GF-D8 (cell line): ENCODE results near the gene OTOS.

Experiments used
- DNase-seq: peaks from one replicate; lab custom pipeline; 2025; lab: John Stamatoyannopoulos, UW

OTOS gene

DNA sequence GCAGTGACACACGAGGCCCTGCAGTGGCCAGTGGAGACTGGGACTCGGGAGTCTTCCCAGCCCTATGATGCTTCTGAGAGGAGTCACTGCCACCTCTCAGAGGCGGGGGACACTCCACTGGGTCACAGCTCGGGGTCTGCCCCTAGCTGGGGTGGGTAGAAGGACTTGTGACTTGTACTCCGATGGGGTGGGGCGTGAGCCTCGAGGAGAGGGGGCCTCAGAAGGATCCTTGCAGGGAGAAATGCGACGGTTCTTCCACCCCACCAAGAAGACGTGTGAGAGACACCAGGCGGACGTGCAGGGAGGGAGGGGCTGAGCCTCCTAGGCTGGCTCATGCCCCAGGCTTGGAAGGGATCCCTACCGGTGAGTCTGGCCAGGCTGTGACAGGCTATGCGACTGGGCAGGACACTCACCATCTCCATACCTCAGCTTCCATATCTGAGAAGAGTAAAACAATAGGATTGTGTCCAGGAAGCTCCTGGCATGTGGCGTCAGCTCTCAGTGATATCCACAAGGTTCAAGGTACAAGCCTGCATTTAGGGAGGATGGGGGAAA lies 11.1 kb upstream of the OTOS start:
- DNase-seq: no peak

- DNase-seq: no peak
Measured at GRCh38 chr2:240149943-240150784, 9.7 kb upstream of the OTOS start.

GRCh38 chr2:240147911-240148587 lies 7.6 kb upstream of the OTOS start:
- no peak for DNase-seq

DNA sequence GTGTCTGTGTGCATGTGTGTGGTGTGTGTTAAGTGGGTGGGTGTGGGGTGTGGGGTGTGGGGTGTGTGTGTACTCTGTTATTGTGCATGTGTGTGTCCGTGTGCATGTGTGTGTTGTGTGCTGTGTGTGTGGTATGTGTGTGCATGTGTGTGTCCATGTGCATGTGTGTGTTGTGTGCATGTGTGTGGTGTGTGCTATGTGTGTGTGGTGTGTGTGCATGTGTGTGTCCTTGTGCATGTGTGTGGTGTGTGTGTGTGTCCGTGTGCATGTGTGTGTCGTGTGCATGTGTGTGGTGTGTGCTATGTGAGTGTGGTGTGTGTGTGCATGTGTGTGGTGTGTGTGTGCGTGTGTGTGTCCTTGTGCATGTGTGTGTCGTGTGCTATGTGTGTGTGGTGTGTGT lies 6.9 kb upstream of the OTOS start:
- DNase-seq: no peak

DNA sequence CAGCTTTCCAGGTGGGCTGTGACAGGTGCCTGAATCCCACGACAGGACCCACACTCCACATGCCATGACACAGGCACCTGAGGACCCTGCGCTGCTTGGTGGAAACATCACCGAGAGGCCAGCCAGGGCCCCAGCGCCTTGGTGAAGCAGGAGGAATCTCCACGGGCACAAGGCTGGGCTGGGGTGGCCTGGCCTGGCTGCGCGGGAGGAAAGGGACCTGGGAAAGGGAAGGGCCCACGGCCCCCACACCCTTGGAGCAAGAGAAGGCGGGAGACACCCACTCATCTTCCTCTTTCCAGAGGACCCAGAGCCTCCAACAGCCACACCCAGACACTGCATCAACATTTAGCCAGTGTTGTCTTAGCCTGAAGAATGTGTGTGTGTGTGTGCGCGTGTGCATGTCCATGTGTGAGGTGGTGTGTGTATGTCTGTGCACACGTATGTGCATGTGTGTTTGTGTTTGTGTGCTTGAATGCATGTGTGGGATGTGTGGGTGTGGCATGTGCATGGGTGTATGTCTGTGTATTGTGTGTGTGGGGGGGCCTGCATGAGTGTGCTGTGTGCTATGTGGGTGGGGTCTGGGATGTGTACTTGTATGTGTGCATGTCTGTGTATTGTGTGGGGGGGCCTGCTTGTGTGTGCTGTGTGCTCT lies 6.3 kb upstream of the OTOS start:
- DNase-seq: no peak

GRCh38 chr2:240146141-240146561 lies 5.7 kb upstream of the OTOS start:
- DNase-seq: no peak

GRCh38 chr2:240145461-240145860 lies 5.0 kb upstream of the OTOS start:
- no peak for DNase-seq

GRCh38 chr2:240144649-240145261 lies 4.3 kb upstream of the OTOS start:
- DNase-seq: no peak

DNA sequence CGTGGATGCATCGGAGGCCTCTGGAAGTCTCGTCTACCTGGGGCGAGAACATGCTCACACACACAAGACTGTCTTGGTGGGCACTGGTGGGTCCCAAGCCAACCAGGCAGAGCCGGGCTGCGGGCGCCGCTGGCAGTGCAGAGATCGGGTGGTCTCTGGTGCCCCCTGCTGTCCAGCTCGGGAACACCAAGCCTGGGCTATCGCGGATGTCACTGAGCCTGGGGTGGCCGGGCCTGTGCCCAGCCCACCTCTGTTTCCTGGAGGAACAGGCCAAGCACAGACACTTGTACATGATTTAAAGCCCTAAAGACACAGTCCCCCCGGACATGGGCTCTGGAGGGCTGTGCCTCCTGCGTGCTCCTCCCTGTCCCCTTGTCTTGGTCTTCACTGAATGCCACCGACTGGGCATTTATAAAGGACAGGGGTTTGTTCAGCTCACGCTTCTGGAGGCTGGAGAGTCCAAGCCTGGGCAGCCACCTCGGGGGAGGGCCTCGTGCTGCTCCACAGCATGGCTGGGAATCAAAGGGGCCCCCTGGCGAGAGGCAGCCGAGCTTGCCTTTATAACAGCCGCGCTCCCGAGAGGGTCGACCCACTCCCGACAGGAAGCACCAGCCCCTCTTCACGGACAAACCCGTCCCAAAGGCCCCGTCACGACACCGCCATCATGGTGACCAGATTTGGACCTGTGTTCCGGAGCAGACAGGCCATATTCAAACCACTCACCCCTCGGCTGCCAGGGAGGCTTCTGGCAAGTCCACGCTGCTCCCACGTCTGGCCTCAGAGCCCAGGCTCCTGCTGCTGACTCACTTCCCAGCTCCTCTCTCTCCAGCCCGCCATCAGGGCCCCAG lies 3.6 kb upstream of the OTOS start:
- no peak for DNase-seq

DNA sequence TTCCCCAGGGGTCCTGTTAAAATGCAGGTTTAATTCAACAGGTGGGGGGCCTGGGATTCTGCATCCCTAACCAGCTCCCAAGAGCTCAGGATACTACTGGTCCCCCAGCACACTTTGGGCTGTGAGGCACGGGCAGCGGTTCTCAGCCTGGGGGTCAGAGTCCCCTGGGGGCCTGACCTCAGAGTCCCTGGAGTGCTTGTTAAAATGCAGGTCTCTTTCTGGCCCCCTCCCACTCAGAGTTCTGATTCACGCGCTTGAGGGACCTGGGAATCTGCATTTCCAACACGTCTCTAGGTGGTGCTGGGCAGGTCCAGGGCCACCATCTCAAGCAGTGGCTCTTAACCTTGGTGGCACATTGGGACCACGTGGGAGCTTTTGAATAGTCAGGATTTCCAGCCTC lies 2.8 kb upstream of the OTOS start:
- no peak for DNase-seq

GRCh38 chr2:240142859-240143258 lies 2.4 kb upstream of the OTOS start:
- DNase-seq: no peak

DNA sequence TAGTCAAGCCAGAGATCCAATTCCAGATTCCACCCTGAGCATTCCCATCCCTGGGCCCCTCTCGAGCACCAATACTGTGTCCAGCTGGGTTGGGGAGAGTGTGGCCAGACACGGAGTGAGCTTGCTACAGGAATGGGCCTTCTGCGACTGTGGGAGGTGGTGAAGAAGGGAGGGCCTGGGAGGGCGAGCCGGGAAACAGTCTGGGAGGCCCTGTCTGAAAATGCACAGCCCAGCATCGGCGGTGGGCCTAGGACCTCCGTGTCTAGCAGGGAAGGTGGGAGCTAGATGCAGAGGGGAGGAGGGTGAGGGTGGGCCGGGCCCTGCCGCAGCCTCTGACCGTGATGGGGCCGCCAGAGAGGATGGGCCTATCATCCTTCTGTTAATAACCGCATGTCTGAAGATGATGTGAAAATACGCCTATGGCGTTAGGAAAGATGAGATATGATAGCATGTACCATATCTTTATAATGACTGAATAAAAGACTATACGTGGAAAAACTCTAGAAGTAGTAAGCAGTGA lies 1.9 kb upstream of the OTOS start:
- no peak for DNase-seq

DNA sequence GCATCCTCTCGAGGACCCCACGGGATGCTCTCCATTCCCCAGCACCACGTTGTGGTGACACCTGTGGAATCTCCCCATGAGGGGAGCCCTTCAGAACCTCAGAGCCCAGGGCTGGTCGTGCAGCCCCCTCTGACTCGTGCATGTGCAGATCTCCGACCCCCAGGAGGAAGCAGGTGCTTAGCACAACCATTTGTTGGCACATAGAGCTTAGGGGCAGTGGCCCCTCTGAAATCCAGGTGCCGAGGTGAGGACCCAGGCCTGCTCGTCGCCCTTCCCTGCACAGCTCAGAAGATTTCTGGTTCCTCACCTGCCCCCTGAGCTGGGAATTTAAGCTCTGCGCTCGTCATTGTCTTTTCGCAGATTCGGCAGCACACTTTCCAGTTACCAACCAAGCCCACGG lies 1.3 kb upstream of the OTOS start:
- DNase-seq: no peak

GRCh38 chr2:240140920-240141319 lies 462 bp upstream of the OTOS start:
- no peak for DNase-seq

DNA sequence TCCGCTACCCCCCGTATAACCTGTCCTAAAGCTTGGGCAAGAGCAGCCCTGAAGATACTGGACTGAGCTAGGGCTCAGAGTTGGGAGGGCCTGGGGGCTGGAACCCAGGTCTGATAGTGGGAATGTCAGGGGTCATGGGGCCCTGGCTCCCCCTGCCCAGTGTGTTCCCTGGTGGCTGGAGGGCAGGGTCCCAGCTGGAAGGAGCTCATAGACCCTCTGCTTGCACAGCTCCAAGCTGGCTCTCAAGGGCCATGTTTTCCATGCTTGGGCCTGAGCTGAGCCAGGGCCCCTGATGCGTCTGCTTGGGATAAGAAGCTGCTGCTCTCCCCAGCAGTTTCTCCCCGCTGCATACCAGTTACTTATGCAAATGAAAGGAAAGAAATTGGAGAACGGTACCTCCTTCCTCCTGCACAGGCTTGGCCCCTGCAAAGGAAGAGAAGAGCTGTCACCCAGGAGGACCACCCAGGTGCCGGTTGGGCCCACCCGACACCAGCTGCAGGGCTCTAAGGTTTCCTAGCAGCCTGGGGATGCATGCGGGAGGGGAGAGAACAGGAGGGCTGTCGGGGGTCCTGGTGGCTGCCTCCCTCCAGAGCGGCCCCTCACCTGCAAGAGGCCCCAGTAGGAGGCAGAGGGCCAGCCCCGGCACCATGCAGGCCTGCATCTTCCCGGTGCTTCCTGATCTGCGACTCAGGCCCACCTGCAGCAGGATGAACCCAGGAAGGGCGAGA lies 628 bp downstream of the OTOS start:
- no peak for DNase-seq

DNA sequence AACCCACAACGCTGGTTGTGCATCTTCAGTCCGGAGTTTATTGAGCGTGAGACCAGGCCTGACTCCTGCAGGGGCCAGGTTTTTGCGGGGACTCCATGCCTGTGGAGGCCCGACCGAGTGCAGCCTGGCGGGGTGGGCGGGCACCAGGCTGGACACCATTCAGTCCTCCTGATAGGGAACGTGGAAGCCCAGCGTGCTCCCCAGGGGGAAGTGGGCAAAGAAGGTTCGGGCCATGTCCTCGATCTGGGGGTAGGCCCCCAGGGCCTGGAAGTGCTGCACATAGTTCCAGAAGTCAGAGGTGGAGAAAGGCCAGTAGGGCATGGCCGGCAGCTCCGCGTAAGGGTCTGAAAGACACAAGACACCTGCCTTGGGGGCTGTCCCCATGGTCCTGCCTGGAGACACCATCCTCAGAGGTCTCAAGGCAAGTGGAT lies 1.4 kb downstream of the OTOS start:
- DNase-seq: no peak

GRCh38 chr2:240138254-240138984 lies 2.0 kb downstream of the OTOS start:
- DNase-seq: no peak

GRCh38 chr2:240137596-240138253 lies 2.7 kb downstream of the OTOS start:
- DNase-seq: no peak

GRCh38 chr2:240136671-240137292 lies 3.7 kb downstream of the OTOS start:
- no peak for DNase-seq
